ENCODE results near the gene IFNA13. TPM values are rescaled to one million over a fixed set of nuclear protein-coding genes. Genes with fewer than 3 reads are reported as not detected.

The IFNA13 gene
- total and polyA plus RNA-seq, 2 of the 13 experiments (the other 11 are each of a cell fraction or from before 2014, with no cell fraction given), result not detected

- TF ChIP-seq YY1 (IDR thresholded peaks at IDR 0.05; ENCODE audit: insufficient read depth, insufficient replicate concordance, low read depth, low read length), result no peak
- TF ChIP-seq MAZ (IDR thresholded peaks at IDR 0.05; ENCODE audit: borderline replicate concordance, low read depth, low read length), result peak; percentile 71; the same call in 1 of the 2 replicates
- TF ChIP-seq MAZ (CRISPR knock-in tag; IDR thresholded peaks at IDR 0.05; ENCODE audit: low read depth), result peak; percentile 62; the same call in 1 of the 2 replicates
- TF ChIP-seq ETV5 (CRISPR knock-in tag; IDR thresholded peaks at IDR 0.05; ENCODE audit: borderline replicate concordance), result peak; percentile 66
- no peak for TF ChIP-seq ADNP (CRISPR knock-in tag; IDR thresholded peaks at IDR 0.05)
- no peak; the same call in 1 of the 2 replicates for TF ChIP-seq HDAC2 (CRISPR knock-in tag; IDR thresholded peaks at IDR 0.05)
- TF ChIP-seq KDM2A (CRISPR knock-in tag; IDR thresholded peaks at IDR 0.05; ENCODE audit: borderline replicate concordance, low read depth), result peak; percentile 95
- TF ChIP-seq SIX4 (CRISPR knock-in tag; IDR thresholded peaks at IDR 0.05), result no peak
- TF ChIP-seq ZNF746 (CRISPR knock-in tag; IDR thresholded peaks at IDR 0.05), result no peak; the same call in 1 of the 2 replicates
- TF ChIP-seq HINFP (CRISPR knock-in tag; IDR thresholded peaks at IDR 0.05; ENCODE audit: low read depth), result peak; percentile 16; the same call in 1 of the 2 replicates
- TF ChIP-seq ZNF367 (CRISPR knock-in tag; IDR thresholded peaks at IDR 0.05; ENCODE audit: borderline replicate concordance), result no peak
- no peak for TF ChIP-seq ZBTB44 (CRISPR knock-in tag; IDR thresholded peaks at IDR 0.05)
- TF ChIP-seq NFKB2 (CRISPR knock-in tag; IDR thresholded peaks at IDR 0.05; ENCODE audit: borderline replicate concordance), result peak; percentile 82; the same call in 1 of the 2 replicates
- no peak for TF ChIP-seq NFE2 (CRISPR knock-in tag; IDR thresholded peaks at IDR 0.05)
- no peak for TF ChIP-seq ZNF703 (CRISPR knock-in tag; IDR thresholded peaks at IDR 0.05; ENCODE audit: borderline replicate concordance)
- TF ChIP-seq ZNF138 (CRISPR knock-in tag; IDR thresholded peaks at IDR 0.05; ENCODE audit: low read depth), result peak; percentile 37; the same call in 1 of the 2 replicates
- no peak for TF ChIP-seq ZNF740 (CRISPR knock-in tag; IDR thresholded peaks at IDR 0.05)
- no peak for TF ChIP-seq DDIT3 (CRISPR knock-in tag; IDR thresholded peaks at IDR 0.05)
- no peak for TF ChIP-seq U2AF2 (IDR thresholded peaks at IDR 0.05; ENCODE audit: low read depth, low read length)
- TF ChIP-seq ZNF274 (CRISPR knock-in tag; IDR thresholded peaks at IDR 0.05), result peak; percentile 48; the same call in 1 of the 2 replicates
- TF ChIP-seq ARNTL (CRISPR knock-in tag; IDR thresholded peaks at IDR 0.05), result no peak
- no peak for TF ChIP-seq TARDBP (CRISPR knock-in tag; IDR thresholded peaks at IDR 0.05)
- TF ChIP-seq SMAD1 (CRISPR knock-in tag; IDR thresholded peaks at IDR 0.05; ENCODE audit: borderline replicate concordance, low read depth), result no peak
- TF ChIP-seq ZNF350 (CRISPR knock-in tag; IDR thresholded peaks at IDR 0.05; ENCODE audit: borderline replicate concordance, low read depth), result peak; percentile 71; the same call in 1 of the 2 replicates
Measured at GRCh38 chr9:21334701-21335632, 32.9 kb downstream of the IFNA13 start, which contains the start of gene KLHL9 (continued).
